Fibroblast of pulmonary artery (primary cell): Measurements from ENCODE around the gene JMY.

ENCODE experiments used
- DNase-seq: peaks from one replicate; pipeline ENCODE4 v3.0.0-alpha.2; 2010; ENCODE audit warnings: low read depth
- H3K4me3 ChIP-seq: replicated peaks from 2 replicates; pipeline ENCODE4 v1.5.1; 2011; ENCODE audit warnings: low read depth, mild to moderate bottlenecking, control low read depth, low read length, moderate library complexity
- CTCF ChIP-seq: IDR thresholded peaks from 2 replicates; pipeline ENCODE4 v1.5.1; 2011; ENCODE audit warnings: mild to moderate bottlenecking, control low read depth, low read length, inconsistent platforms; ENCODE audit errors: missing control alignments

Gene JMY

DNA sequence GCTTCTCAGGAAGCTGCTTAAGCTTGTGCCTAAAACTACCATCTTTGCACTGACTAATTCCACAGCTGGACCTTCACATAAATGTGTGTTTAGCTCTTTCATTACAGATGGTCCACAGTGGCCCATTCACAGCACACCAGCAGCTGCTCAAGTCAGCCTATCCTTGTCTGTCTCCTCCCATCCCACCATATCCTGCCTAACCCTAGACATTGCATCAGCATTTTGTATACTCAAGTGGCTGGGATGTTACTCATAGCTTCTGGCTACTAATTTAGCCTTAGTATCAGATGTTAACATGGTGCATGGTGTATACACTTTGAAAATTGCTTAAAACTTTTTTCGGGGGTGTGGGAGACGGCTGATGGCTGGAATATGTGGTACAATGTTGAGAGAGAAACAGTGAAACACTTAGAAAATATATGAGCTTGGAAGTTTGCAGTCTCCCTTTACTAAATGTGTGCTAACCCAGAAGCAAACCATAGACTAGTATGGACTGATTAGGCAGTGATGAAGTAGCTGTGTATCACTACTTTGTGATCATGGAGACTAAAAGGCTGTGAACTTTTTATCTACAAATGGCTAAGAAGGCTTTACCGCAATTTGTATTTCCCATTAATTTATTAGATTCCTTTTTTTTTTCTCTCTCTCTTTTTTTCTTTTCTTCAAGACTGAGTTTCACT, 83.1 kb downstream of the JMY start:
- no peak overlapping the region for H3K4me3 ChIP-seq
- DNase-seq, result peak; percentile 85
- TF ChIP-seq CTCF, result no peak

DNA sequence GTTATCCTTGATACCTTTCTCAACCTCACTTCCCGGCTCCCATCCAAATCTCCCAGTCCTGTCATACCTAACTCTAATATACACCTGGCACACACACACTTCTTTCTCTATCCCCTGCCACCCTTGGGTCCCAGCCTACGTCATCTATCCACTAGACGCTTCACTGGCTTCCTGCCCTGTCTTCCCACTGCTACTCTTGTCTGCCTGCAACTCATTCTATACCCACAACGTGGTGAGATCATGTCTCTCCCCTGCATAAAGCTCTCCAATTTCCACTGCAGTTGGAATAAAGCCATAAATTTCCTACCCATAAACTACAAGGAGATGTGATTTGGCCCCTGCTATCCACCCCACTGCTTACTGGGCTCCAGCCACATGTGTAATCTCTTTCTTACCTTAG, 93.5 kb downstream of the JMY start:
- no peak overlapping the region for H3K4me3 ChIP-seq
- no peak for DNase-seq
- no peak for TF ChIP-seq CTCF

- H3K4me3 ChIP-seq, result no peak overlapping the region
- TF ChIP-seq CTCF, result no peak
- peak; percentile 32 for DNase-seq
These were observed 94.1 kb downstream of the JMY start for GRCh38 chr5:79330071-79330470.

- no peak for TF ChIP-seq CTCF
- DNase-seq, result no peak
- no peak overlapping the region for H3K4me3 ChIP-seq
These were observed 98.1 kb downstream of the JMY start for GRCh38 chr5:79333852-79334557.

- TF ChIP-seq CTCF, result no peak
- DNase-seq, result peak; percentile 7
- H3K4me3 ChIP-seq, result no peak overlapping the region
These were observed 110.5 kb downstream of the JMY start for GRCh38 chr5:79346420-79346824.

DNA sequence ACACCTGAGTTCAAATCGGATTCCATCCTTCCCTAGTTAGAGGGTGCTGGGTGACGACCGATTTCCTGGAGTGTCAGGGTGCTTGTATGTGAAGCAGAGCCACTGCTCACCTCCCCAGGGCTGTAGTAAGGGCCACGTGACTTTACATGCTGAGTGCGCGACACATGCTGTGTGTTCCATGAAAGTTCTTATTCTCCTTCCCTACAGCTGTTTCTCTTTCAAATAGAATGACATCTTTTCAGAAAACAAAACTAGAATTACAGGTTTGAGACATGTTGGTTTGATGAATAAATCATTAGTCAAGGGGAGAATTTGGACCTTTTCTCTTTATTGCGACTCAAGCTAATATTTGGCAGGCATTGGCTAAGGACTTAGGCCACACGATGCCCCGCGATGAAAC, 113.1 kb downstream of the JMY start:
- no peak overlapping the region for H3K4me3 ChIP-seq
- DNase-seq, result no peak
- TF ChIP-seq CTCF, result no peak

DNA sequence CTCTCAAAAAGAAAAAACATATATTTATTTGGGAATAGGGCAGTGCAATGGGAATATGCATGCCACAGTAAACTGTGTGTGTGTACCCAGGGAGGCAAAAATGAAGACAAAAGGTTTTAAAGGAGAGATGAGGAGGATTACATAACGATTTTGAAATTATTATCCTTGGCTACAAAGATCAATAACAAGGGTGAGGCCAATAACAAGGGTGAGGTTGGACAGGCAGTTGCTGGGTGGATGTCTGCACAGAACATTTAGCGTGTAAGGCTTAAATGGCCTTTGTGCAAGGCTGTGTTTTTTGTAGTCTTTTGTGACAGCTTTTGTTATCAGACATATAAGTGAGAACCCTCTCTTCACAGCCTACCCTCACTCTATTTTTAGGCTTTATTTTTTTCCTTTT, 114.0 kb downstream of the JMY start:
- no peak overlapping the region for H3K4me3 ChIP-seq
- no peak for DNase-seq
- TF ChIP-seq CTCF, result no peak
